Measurements from ENCODE around the gene FYTTD1.

- TF ChIP-seq CTCF (IDR thresholded peaks at IDR 0.05) = no peak
- no peak for TF ChIP-seq POLR2AphosphoS5 (IDR thresholded peaks at IDR 0.05; ENCODE audit: insufficient read depth in 1 of 2, low read depth in 1 of 2)
These were observed 40.4 kb downstream of the FYTTD1 start for GRCh38 chr3:197790033-197790432.
